Stimulated activated CD4-positive, alpha-beta T cell treated with anti-CD3 and anti-CD28 coated beads, Interleukin-4, amount 100 ng/mL, for 4 hours (primary cell): ENCODE results near the gene SUCNR1.
"Not testable (repeated sequence)": the region's sequence is repeated elsewhere in the genome, so short reads cannot be mapped to it uniquely, and the experiment has no call there.

Experiments used
- DNase-seq, 2 experiments: peaks; one replicate each; pipeline ENCODE4 v3.0.0-alpha.2; 2020

The SUCNR1 gene

DNA sequence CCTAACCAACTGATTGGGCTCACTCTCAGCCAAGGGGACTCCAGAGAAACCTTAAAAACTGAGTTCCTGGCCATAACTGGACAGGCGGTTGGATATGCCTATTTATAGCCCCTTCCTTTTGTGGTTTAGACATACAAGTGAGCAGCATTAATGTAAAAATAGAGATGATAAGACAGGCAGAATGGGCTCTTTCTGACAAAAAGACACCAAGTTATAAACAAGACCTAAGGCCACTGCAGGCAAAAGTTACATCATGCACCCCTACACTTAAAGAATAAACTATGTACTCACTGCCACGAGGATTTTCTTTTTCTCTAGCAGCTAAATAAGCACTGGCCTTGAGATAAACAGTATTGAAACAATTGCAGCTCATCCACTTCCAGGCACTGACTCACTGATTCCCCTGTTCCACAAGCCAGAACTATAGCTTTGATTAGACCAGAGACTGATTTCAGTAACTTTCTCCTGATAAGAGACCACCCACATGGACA, 30.1 kb downstream of the SUCNR1 start:
- no peak for DNase-seq

DNA sequence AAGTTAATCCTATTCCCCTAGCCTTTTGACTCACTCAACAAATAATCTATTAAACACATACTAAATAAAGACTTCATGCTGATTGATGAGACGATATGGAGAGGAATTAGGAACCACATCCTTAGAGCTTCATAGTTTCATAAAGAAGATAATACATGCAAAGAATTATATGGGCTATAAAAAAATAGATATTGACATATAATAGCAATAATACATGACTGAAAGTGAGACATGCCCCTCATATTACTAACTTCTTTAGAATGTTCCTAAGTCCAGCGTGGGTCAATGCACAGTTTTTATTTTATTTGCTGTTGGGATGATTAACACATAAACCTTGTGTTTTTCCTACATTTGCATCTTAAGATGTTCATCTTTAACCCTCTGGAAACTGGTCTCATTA, 32.2 kb downstream of the SUCNR1 start:
- DNase-seq = no peak

DNA sequence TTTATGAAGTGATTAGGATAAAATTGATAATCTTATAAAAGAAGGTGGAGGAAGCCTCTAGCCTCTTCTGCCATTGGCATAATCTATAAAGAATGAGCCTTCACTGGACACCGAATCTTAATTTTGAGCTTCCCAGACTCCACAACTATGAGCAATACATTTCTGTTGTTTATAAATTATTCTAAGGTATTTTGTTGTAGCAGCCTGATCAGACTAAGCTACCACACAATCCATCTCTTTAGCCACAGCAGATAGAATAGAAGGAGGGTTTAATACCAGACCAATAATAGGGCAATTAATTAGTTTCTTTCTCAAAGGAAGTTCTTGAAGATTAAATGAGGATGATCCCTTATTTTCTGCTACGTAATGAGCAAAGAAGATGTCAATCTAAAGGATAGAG, 33.3 kb downstream of the SUCNR1 start:
- no peak for DNase-seq

DNA sequence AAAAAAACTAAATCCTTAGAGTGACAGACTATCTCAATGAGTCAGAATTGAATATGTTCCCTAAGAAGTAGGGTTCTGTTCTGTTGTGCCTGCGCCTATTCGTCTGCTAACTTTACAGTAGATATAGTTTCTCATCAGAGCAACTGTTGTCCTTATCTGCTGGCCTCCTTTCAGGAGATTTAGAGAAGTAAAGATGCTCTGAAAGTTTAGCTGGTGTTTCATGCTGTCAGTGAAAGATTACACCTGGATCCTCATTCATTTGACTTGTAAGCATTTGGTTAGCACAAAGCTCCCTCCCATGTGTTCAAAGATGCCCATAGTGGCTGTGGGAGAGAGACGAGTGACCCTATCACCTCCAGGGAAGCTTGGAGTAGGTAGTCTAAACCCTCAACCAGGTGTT, 35.0 kb downstream of the SUCNR1 start:
- no peak for DNase-seq

DNA sequence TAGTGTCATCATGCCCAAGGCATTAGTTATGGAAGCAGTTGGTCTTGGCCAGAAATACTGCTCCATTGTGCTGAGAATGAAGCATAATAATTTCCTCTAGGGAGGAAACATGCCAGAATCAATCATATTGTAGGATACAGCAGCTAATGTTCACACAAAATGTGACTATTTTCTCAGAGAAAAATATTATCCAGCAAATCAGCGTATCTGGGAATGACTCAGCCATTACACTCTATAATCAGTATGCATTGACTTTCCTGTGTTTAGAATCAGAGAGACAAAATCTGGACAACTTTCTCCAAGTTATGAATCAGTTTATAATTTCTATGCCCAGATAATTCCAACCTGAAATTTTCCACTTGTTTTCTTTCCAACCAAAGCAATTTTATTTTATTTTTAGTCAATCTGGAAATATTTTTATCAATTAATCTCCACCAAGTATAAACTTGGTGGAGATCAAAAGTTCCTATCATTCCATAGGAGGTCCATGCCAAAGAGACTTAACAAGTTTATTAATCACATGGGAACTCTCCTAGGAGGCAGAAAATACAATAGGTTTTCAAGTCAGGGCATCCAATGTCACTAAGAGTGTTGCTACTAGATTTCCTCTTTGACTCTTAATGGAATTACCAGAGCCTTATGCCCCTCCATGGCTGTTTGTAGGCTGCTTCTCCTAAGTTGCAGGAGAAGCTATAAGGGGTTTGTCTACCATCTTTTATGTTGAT, 36.4 kb downstream of the SUCNR1 start:
- no peak for DNase-seq

DNA sequence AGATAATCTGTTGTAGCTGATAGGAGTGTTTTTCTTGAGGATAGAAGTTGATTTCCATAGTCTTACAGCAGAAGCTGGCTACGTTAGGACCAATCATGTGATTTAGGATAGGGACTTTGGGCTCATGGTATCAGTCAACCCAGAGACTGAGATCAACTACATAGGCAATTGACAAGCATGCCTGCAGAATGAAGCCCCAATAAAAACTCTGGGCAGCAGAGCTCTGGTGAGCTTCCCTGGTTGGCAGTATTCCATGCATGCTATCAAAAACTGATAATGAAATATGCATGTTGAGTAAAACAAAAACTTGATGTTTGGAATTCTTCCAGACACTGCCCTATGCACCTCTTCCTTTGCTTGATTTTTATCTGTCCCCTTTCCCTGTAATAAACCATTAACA, 38.0 kb downstream of the SUCNR1 start:
- no peak for DNase-seq

DNA sequence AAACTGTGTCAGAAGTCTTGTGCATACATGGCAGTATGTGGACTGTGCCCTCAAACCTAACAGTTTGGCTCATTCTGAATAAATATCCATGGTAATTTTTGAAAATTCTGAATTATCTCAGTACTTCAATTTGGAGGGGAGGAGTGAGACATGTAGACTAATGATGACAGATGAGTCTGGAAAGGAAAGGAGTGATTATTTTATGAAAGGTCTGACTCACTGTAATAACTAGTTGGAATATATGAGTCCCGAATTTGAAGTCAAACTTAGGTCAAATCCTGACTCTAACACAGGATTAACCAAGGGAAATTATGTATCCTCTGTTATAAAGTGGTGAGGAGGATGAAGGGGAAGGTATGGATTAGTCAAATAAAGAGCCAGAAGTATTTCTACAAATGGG, 38.6 kb downstream of the SUCNR1 start:
- no peak for DNase-seq

DNA sequence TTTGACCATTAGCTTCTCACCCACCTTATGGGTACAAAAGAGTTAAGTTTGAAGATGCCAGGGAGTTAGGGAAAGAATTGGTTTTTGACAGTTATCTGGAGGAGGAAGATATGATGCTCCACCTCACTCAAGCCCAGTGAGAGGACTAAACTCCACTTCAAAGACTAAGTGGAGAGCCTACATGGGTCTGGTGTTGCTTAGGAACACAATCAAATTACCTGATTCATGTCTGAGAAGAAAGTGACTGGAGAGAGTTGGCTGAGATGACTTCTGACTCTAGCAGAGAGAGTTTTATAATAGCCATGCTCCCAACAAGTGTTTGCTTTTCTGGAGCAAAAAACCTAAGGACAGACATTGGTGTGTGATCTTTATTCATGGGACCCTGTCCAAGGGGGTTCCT, 43.3 kb downstream of the SUCNR1 start:
- DNase-seq = no peak

DNA sequence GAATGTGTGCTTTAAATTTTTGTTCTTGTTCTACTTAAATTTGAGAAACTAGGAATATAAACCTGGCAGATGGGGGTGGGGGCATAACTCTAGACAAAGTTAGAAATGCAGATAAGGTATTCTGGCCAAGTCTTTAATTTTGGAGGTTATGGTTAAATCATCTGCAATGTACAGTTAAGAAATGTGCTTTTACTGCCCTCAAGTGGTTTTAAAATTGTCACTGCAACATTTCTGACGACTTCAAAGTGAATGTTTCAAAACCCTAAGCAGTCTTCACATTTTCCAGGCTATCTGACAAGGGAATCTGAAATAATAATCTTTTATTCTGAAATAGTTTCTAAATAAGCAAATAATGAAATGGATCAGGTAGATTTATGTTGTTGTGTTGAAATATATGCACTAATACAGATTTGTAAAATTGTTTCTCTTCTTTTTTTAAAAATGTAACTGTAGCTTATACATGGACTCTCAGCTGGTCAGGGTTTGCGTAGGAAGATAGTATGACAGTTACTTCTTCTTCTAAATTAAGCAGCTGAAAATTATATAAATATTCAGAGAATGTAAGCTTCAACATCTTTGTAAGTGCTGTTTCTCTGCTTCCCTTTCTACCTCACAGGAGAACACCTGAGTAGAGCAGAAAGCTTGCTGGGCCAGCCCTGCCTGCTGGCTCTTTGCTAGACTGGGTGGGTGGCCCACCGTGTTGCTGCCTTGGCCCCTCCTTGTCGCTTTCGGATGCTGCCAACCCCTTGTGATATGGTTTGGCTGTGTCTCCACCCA, 45.0 kb downstream of the SUCNR1 start:
- DNase-seq = no peak

DNA sequence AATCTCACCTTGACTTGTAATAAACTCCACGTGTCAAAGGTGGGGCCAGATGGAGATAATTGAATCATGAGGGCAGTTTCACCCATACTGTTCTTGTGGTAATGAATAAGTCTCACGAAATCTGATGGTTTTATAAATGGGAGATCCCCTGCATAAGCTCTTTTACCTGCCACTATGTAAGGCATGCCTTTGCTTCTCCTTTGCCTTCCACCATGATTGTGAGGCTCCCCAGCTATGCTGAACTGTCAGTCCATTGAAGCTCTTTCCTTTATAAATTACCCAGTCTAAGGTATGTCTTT, 45.5 kb downstream of the SUCNR1 start:
- DNase-seq = no peak

DNA sequence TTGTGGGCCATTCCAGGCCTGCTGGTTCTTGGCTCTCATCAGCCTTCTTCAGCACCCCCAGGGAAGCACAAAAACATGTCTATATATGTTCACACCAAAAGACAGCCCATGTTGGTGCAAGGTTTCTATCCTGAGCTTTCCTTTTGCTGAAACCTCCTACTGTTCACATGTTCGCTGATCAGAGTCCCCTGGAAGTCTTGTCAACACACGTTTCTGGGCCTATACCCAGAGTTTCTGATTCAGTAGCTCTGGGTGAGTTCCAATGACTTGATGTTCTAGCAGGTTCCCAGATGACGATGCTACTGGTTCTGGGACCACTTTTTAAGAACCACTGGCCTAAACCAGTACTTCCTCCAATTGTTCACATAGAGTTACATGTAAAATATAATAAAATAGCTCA, 46.0 kb downstream of the SUCNR1 start:
- no peak for DNase-seq

DNA sequence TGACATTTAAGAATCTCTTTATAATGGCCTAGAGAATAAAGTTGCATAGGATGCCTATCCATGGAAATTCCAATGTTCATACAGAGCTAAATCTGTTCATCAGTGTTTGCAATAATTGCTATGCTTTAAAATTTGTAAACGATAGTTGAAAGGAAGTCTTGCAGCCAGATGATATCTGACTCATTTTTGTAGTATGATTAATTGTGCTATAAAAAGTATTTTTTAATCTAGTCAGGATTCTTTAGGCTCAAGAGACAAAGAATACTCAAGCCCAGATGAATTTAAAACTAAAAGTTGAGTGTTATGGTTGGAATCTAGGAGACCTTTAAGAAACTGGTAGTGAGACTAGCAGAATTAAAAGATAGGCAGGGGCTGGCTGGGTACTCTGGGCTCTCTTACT, 50.5 kb downstream of the SUCNR1 start:
- DNase-seq = no peak

DNA sequence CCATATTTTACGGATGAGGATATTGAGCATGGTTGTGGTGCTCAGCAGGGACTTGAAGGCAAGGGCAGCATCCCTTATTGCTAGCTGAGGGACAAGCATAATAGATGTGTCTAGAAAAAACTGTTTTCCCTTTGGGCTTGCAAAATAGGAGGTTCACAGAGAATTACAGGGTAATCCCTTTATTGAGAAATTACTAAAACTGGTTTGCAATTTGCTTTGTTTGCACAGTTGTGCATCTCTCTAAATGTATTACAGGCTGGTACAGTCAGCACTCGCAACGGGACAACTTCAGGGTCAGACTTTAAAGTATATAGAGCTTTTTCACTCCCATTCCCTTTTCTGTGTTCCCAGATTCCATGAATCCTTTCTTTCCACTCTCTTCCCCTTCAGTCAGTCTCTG, 51.3 kb downstream of the SUCNR1 start:
- no peak for DNase-seq

DNA sequence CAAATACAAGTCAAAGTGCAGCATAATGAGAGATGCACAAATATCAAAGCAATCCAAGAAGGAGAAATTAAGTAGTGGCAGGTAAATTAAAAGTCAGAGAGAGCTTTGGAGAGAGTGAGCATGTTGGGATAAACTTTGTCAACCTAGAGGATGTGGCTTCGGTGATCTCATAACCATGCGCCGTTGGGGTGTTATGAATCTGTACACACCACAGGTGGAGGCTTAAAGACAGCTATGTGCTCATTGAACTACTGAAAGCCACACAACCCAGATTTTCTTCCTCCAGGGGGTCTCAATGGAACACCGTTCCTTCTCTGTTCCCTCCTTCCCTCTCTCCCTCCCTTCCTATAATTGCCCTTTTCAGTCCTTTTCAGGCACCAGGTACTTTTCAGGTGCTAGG, 52.0 kb downstream of the SUCNR1 start:
- DNase-seq = no peak

DNA sequence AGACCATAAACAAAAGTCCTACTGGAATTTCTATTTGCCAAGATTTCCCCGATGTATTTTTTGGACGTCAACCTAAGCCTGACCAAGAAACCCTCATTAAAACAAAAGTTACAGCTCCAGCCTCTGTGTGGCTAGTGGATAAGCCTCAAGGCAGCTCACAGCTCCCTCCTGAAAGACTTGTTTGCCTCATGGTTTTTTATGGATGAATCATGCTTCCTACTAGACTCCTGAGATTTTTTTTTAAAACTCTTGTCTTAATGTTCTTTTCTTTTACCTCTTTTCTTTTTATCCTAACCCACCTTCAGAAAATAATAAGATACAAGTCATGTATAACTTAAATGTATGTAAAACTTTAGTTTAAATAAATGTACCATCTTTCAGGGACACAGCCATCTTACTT, 52.4 kb downstream of the SUCNR1 start:
- no peak for DNase-seq

DNA sequence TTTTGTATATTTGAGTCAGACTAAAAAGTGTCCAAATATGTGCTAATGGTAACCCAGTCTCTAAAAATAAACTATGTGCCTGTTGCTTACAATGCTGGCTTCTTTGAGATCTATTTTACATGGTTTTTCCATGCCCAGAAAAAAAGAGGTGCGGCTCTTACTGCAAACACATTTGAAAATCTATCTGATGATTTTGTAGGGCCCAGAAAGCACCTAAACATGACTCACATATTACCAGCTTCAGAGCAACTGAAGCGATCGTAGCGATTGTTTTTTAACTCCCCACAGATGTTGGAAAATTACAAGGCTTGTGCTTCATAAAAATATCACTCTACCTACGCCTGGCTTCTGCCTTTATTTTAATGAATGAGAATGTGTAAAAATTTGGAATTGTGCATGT, 53.5 kb downstream of the SUCNR1 start:
- DNase-seq = no peak

DNA sequence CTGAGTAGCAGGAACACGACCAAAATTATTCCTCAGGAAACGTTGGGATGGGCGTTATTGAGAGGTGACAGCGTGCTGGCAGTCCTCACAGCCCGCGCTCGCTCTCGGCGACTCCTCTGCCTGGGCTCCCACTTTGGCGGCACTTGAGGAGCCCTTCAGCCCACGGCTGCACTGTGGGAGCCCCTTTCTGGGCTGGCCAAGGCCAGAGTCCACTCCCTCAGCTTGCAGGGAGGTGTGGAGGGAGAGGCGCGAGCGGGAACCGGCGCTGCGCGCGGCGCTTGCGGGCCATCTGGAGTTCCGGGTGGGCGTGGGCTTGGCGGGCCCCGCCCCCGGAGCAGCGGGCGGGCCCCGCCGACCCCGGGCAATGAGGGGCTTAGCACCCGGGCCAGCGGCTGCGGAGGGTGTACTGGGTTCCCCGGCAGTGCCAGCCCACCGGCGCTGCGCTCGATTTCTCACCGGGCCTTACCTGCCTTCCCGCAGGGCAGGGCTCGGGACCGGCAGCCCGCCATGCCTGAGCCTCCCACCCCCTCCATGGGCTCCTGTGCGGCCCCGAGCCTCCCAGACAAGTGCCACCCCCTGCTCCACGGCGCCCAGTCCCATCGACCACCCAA, 54.6 kb downstream of the SUCNR1 start:
- DNase-seq = not testable (repeated sequence)

DNA sequence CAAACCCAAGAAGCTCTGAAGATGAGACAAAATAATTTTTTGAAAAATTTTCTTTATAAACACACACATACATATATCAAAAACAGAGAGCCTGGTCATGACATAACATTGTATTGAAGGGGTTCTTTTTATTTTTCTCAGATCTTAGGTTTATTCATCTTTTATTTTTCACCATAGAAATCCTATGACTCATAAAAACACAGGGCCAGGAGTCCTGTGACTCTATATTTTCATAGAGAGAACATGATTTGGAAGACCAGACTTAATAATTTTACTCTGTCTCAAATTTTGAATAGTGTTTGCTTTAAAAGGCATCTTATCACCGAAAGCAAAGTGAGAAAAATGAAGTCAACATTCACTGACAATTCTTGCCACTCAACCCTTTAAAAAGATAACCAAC, 57.7 kb downstream of the SUCNR1 start:
- DNase-seq = no peak

DNA sequence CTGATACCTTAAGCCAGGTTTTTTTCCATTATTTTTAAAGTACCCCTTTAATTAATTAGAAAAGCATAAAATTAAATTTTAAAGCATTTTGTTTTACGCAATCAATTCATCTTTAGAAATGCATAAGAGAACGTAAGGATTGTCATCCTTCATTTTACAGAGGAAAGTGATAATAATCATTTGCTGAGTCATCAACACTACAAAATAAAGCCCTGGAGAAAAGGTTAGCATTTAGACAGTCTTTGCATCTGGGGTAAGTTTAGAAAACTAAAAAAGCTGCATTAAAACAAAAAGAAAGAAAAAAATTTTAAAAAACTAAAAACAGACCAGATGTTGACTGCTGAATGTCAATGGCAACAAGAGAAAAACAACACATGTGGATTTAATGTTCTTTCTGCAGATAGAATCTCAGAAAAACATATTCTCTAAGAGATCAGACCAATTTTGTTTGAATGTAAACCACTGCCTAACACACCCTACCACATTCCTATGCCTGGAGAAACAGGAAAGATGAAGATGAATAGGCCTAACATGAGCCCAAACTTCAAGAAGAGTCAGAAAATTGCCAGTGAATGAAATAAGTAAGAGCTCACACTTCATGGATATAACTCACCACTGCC, 59.9 kb downstream of the SUCNR1 start:
- DNase-seq = no peak
